ENCODE measurements around the gene PTPN5. TPM values are rescaled to one million over a fixed set of nuclear protein-coding genes. Genes with fewer than 3 reads are reported as not detected.

The PTPN5 gene
- total RNA-seq, 1 experiment from 2014 or later, result not detected

DNA sequence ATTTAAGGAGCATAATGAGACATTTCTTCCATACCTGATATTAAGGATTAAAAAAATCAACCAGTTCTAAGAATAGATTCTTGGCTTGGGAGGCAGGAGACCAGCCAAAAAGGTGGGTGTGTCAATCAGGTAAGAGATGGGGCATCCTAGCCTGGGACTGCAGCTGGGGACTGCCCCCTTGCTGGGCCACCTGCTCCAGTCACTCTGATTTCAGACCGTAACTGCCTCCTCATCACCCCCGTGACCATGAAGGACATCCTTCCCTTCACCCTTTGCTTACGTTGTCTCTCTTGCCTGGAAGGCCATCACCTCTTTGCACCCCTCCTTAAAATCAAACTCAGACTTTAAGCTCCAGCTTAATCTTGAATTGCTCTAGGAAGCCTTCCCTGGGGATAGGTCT, 17.9 kb downstream of the PTPN5 start:
- DNase-seq (ENCODE audit: low read depth, low spot score) (no peak), ATAC-seq (no peak)
- BruUV-seq (replicated peaks), result no TSS peak
- Histone ChIP-seq H3K9me3 (ENCODE audit: control insufficient read depth, insufficient read depth, low read depth, low read length) (no peaks in the 10 kb centered on the region), H3K4me3 (ENCODE audit: low read depth in 2 of 2, low read length in 2 of 2) (no peak overlapping the region), H3K36me3 (ENCODE audit: control insufficient read depth, insufficient read depth, low read length) (no peaks in the 10 kb centered on the region), H3K27ac (ENCODE audit: low read length) (no peak overlapping the region), H3K27me3 (ENCODE audit: control insufficient read depth, insufficient read depth, low read length) (no peaks in the 10 kb centered on the region; the same call in 1 of the 2 replicates), H3K4me1 (ENCODE audit: control insufficient read depth, insufficient read depth, low read length) (no peaks in the 10 kb centered on the region)
- intact Hi-C loops (cut with micrococcal nuclease; ENCODE audit: unreplicated experiment), result loop anchor here (2.0 kb wide), 1 partner anchor 29 kb away; no protein-coding TSS in a partner anchor
- CTCF ChIA-PET, result interaction anchor here (0.6 kb wide), 1 partner anchor 192 kb away, joined by 3 read pairs; no protein-coding TSS in a partner anchor
- in situ Hi-C loops (cut with HindIII; ENCODE audit: low pct_unique_long_range_greater_than_20kb, low sequenced_read_pairs), result no loop called here
- TF ChIP-seq POLR2AphosphoS5 (IDR thresholded peaks at IDR 0.05; ENCODE audit: low read depth, low read length), result no peak
- TF ChIP-seq, protein P1, sequence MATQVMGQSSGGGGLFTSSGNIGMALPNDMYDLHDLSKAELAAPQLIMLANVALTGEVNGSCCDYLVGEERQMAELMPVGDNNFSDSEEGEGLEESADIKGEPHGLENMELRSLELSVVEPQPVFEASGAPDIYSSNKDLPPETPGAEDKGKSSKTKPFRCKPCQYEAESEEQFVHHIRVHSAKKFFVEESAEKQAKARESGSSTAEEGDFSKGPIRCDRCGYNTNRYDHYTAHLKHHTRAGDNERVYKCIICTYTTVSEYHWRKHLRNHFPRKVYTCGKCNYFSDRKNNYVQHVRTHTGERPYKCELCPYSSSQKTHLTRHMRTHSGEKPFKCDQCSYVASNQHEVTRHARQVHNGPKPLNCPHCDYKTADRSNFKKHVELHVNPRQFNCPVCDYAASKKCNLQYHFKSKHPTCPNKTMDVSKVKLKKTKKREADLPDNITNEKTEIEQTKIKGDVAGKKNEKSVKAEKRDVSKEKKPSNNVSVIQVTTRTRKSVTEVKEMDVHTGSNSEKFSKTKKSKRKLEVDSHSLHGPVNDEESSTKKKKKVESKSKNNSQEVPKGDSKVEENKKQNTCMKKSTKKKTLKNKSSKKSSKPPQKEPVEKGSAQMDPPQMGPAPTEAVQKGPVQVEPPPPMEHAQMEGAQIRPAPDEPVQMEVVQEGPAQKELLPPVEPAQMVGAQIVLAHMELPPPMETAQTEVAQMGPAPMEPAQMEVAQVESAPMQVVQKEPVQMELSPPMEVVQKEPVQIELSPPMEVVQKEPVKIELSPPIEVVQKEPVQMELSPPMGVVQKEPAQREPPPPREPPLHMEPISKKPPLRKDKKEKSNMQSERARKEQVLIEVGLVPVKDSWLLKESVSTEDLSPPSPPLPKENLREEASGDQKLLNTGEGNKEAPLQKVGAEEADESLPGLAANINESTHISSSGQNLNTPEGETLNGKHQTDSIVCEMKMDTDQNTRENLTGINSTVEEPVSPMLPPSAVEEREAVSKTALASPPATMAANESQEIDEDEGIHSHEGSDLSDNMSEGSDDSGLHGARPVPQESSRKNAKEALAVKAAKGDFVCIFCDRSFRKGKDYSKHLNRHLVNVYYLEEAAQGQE (IDR thresholded peaks at IDR 0.05; ENCODE audit: insufficient read depth in 1 of 2, low read depth in 2 of 2, low read length in 1 of 2), result no peak
- no peak for TF ChIP-seq TCF7L2 (IDR thresholded peaks at IDR 0.05; ENCODE audit: low read depth, low read length)
- TF ChIP-seq CTCF (IDR thresholded peaks at IDR 0.05), result no peak
- TF ChIP-seq SIN3A (IDR thresholded peaks at IDR 0.05; ENCODE audit: borderline replicate concordance, insufficient read depth, low read depth, low read length), result no peak
- POLR2A ChIA-PET, result no interaction called here

DNA sequence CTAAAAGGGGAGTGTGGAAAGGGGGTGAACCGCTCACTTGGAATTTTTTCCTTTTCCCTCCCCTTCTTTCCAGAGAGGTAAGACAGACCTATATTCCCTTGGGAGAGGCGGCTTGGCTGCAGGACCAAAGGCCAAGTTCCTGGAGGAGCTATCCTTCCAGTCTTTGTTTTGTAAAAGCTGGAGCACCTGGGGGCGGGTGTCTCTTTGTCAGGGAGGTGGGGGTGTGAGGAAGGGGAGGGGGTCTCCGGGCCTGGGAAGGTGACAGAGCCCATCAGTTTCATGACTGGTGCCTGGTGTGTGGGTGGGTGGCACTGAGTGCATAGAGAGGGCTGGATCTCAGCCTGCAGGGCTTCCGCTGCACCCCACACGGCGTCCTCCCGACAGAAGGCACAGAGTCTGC, 18.5 kb downstream of the PTPN5 start:
- Histone ChIP-seq H3K9me3 (ENCODE audit: control insufficient read depth, insufficient read depth, low read depth, low read length) (no peaks in the 10 kb centered on the region), H3K4me1 (ENCODE audit: control insufficient read depth, insufficient read depth, low read length) (no peaks in the 10 kb centered on the region), H3K27ac (ENCODE audit: low read length) (no peak overlapping the region), H3K27me3 (ENCODE audit: control insufficient read depth, insufficient read depth, low read length) (no peaks in the 10 kb centered on the region; the same call in 1 of the 2 replicates), H3K4me3 (ENCODE audit: low read depth in 2 of 2, low read length in 2 of 2) (no peak overlapping the region), H3K36me3 (ENCODE audit: control insufficient read depth, insufficient read depth, low read length) (no peaks in the 10 kb centered on the region)
- ChIA-PET CTCF (interaction anchor here (0.6 kb wide), 1 partner anchor 192 kb away, joined by 3 read pairs; no protein-coding TSS in a partner anchor), POLR2A (no interaction called here)
- intact Hi-C loops (cut with micrococcal nuclease; ENCODE audit: unreplicated experiment), result no loop called here
- no peak for ATAC-seq
- TF ChIP-seq POLR2AphosphoS5 (IDR thresholded peaks at IDR 0.05; ENCODE audit: low read depth, low read length) (no peak), SIN3A (IDR thresholded peaks at IDR 0.05; ENCODE audit: borderline replicate concordance, insufficient read depth, low read depth, low read length) (no peak), TCF7L2 (IDR thresholded peaks at IDR 0.05; ENCODE audit: low read depth, low read length) (no peak)
- TF ChIP-seq, protein P1 (IDR thresholded peaks at IDR 0.05; ENCODE audit: insufficient read depth in 1 of 2, low read depth in 2 of 2, low read length in 1 of 2), result no peak
- in situ Hi-C loops (cut with HindIII; ENCODE audit: low pct_unique_long_range_greater_than_20kb, low sequenced_read_pairs), result no loop called here
- BruUV-seq (replicated peaks), result no TSS peak
- DNase-seq (ENCODE audit: low read depth, low spot score), result no peak
